K562 (cell line): ENCODE measurements around the gene PAM. TPM values are rescaled to one million over a fixed set of nuclear protein-coding genes. Genes with fewer than 3 reads are reported as not detected.

Source experiments
- ATAC-seq: fragments of 200-7000 bp; cut with Tn5 transposase; 3 replicates; pipeline ENCODE4 v1.9.1; 2020; ENCODE audit warnings: moderate library complexity
- BruUV-seq: library from RNA; stranded (reverse); fragments of 400-500 nt; replicated peaks from 2 replicates; lab custom pipeline; 2021; lab: Mats Ljungman, UMichigan
- CTCF ChIA-PET: fragments of 300-600 bp; formaldehyde crosslinking; extraction: SDS; loops from one replicate; lab custom pipeline; 2021; ENCODE audit warnings: low intra/inter-chr PET ratio; lab: Yijun Ruan, JAX
- POLR2A ChIA-PET: fragments of 300-600, 350-650 bp; sonication (Branson Sonifier 250); formaldehyde crosslinking; extraction: SDS; loops from one replicate; lab custom pipeline; 2021; ENCODE audit warnings: antibody characterized with exemption, inconsistent platforms; lab: Yijun Ruan, JAX
- DNase-seq, 4 experiments: peaks; one replicate each; pipeline versions ENCODE4 v3.0.0 to v3.0.0-alpha.2; 2011 to 2018; ENCODE audit warnings: low spot score in 3 of 4, mixed read lengths in 3 of 4; ENCODE audit errors: extremely low read depth in 1 of 4
- FAIRE-seq: peaks from 2 replicates; lab custom pipeline; 2011; peaks lifted over from hg19 to GRCh38; lab: Jason Lieb, UNC
- H2AFZ ChIP-seq: 2 replicates; pipeline ENCODE4 v1.6.0; 2011; ENCODE audit warnings: low read depth, low read length, control low read depth, inconsistent platforms
- H3K27ac ChIP-seq: fragments of 200-600 bp; 3 replicates; pipeline ENCODE4 v1.8.0; 2011; ENCODE audit warnings: low read depth, mild to moderate bottlenecking, control low read depth, inconsistent platforms, low read length, moderate library complexity, mixed read lengths; ENCODE audit errors: extremely low read depth
- H3K27me3 ChIP-seq, 2 experiments: fragments of 300-600 bp in 1 of 2; 2 replicates in 1 of 2; 3 replicates in 1 of 2; pipeline versions ENCODE4 v1.6.0 to v1.8.0; 2011; ENCODE audit warnings: inconsistent platforms in 2 of 2, low read length in 2 of 2, mild to moderate bottlenecking in 1 of 2, mixed read lengths in 1 of 2, moderate library complexity in 1 of 2; ENCODE audit not compliant: control insufficient read depth in 2 of 2, insufficient read depth in 2 of 2
- H3K36me3 ChIP-seq: fragments of 300-600 bp; 3 replicates; pipeline ENCODE4 v1.8.0; 2011; ENCODE audit warnings: mild to moderate bottlenecking, low read length, inconsistent platforms; ENCODE audit not compliant: control insufficient read depth, insufficient read depth
- H3K4me1 ChIP-seq, 2 experiments: fragments of 200-600 bp in 1 of 2; replicated peaks in 1 of 2; 2 replicates in 1 of 2; 3 replicates in 1 of 2; pipeline versions ENCODE4 v1.5.1 to v1.8.0; 2011; ENCODE audit warnings: inconsistent platforms in 2 of 2, low read length in 2 of 2, mild to moderate bottlenecking in 1 of 2, mixed read lengths in 1 of 2, moderate library complexity in 1 of 2; ENCODE audit not compliant: control insufficient read depth in 2 of 2, insufficient read depth in 2 of 2
- H3K4me2 ChIP-seq: 2 replicates; pipeline ENCODE4 v1.6.1; 2011; ENCODE audit warnings: low read length, control low read depth, inconsistent platforms, mixed read lengths; ENCODE audit not compliant: insufficient read depth
- H3K4me3 ChIP-seq: fragments of 200-600 bp; sonication (generic), shearing (Covaris generic); 2 replicates; pipeline ENCODE4 v1.5.1; 2016; ENCODE audit warnings: control low read depth, inconsistent platforms
- H3K79me2 ChIP-seq: fragments of 200-600 bp; 3 replicates; pipeline ENCODE4 v1.8.0; 2011; ENCODE audit warnings: low read length, inconsistent platforms; ENCODE audit not compliant: control insufficient read depth, insufficient read depth
- H3K9ac ChIP-seq, 2 experiments: 2 replicates each; pipeline versions ENCODE4 v1.6.0 to v1.6.1; 2011; ENCODE audit warnings: low read depth in 2 of 2, low read length in 2 of 2, control low read depth in 1 of 2, inconsistent platforms in 1 of 2, mild to moderate bottlenecking in 1 of 2, mixed read lengths in 1 of 2; ENCODE audit not compliant: insufficient read depth in 1 of 2
- H3K9me1 ChIP-seq: one replicate; pipeline ENCODE4 v1.6.0; 2011; ENCODE audit warnings: inconsistent platforms, mild to moderate bottlenecking, low read length, moderate library complexity; ENCODE audit not compliant: control insufficient read depth, insufficient read depth
- H3K9me3 ChIP-seq: replicated peaks from 2 replicates; pipeline ENCODE4 v1.5.1; 2011; ENCODE audit warnings: low read depth, low read length, inconsistent platforms; ENCODE audit not compliant: control insufficient read depth, insufficient read depth
- H4K20me1 ChIP-seq: replicated peaks from 2 replicates; pipeline ENCODE4 v1.6.1; 2011; ENCODE audit warnings: low read length, inconsistent platforms, mixed read lengths; ENCODE audit not compliant: control insufficient read depth, insufficient read depth
- CBFB ChIP-seq: sonication (generic); formaldehyde crosslinking; IDR thresholded peaks from 2 replicates; pipeline ENCODE4 v1.4.0; 2020; ENCODE audit warnings: mild to moderate bottlenecking, missing genetic modification reagents
- KLF16 ChIP-seq: IDR thresholded peaks from 2 replicates; pipeline ENCODE4 v1.6.1; 2016; ENCODE audit warnings: antibody characterized with exemption
- L3MBTL2 ChIP-seq: fragments of 450-650 bp; IDR thresholded peaks from 2 replicates; pipeline ENCODE4 v1.6.1; 2016; ENCODE audit warnings: mild to moderate bottlenecking, moderate library complexity
- MED1 ChIP-seq: sonication (generic); formaldehyde crosslinking; IDR thresholded peaks from 2 replicates; pipeline ENCODE4 v1.8.1; 2023; ENCODE audit warnings: missing genetic modification reagents, borderline replicate concordance
- MEF2A ChIP-seq: IDR thresholded peaks from 2 replicates; pipeline ENCODE4 v1.6.1; 2011; ENCODE audit warnings: low read depth, mild to moderate bottlenecking, low read length, moderate library complexity; ENCODE audit not compliant: control insufficient read depth
- RAD21 ChIP-seq, 2 experiments: fragments of 250-450 bp in 1 of 2; fragments of 450-650 bp in 1 of 2; sonication (Bioruptor Pico) in 1 of 2; formaldehyde crosslinking in 1 of 2; IDR thresholded peaks in 1 of 2; conservative IDR thresholded peaks in 1 of 2; 2 replicates each; pipeline versions ENCODE4 v1.4.0 to v1.8.0; 2020 to 2022; ENCODE audit warnings: mild to moderate bottlenecking in 2 of 2, moderate library complexity in 1 of 2
- RFX1 ChIP-seq: fragments of 450-650 bp; IDR thresholded peaks from 2 replicates; pipeline ENCODE4 v1.6.1; 2016; ENCODE audit warnings: mild to moderate bottlenecking, moderate library complexity
- USF2 ChIP-seq: sonication (generic); formaldehyde crosslinking; IDR thresholded peaks from 2 replicates; pipeline ENCODE4 v1.5.0; 2020; ENCODE audit warnings: missing genetic modification reagents
- WHSC1 ChIP-seq: IDR thresholded peaks from one replicate; pipeline ENCODE4 v1.6.1; 2012; ENCODE audit warnings: low read length, control low read depth, inconsistent platforms
- ZBTB33 ChIP-seq: sonication (generic); formaldehyde crosslinking; IDR thresholded peaks from 2 replicates; pipeline ENCODE4 v1.8.1; 2023; ENCODE audit warnings: mild to moderate bottlenecking, missing genetic modification reagents
- ZFP1 ChIP-seq: fragments of 450-650 bp; formaldehyde crosslinking; IDR thresholded peaks from 2 replicates; pipeline ENCODE4 v1.4.0; 2020; ENCODE audit warnings: mild to moderate bottlenecking, mixed read lengths
- ZNF311 ChIP-seq: fragments of 250-450 bp; sonication (Bioruptor Pico); IDR thresholded peaks from 2 replicates; pipeline ENCODE4 v1.4.0; 2020; ENCODE audit warnings: mild to moderate bottlenecking, moderate library complexity
- ZNF584 ChIP-seq: fragments of 200-800 bp; sonication (Bioruptor generic); IDR thresholded peaks from 2 replicates; pipeline ENCODE4 v1.6.1; 2016; ENCODE audit warnings: low read depth, mild to moderate bottlenecking, missing genetic modification characterization, missing compliant biosample characterization
- WGBS: fragments of 100-300 bp; shearing (Covaris generic); methylation state at CpG from one replicate; pipeline ENCODE4 v1.1.6; 2016; ENCODE audit warnings: low coverage, mixed read lengths; ENCODE audit not compliant: insufficient coverage; ENCODE audit errors: missing lambda C conversion rate; 5-methylcytosine and 5-hydroxymethylcytosine counted together
- in situ Hi-C: fragments of 300-500 bp; cut with MboI; formaldehyde crosslinking; loops from 4 replicates; pipeline ENCODE4 v1.15.0; 2018; ENCODE audit warnings: inconsistent platforms, mixed read lengths
- intact Hi-C: fragments of 100-400 bp; cut with micrococcal nuclease; formaldehyde crosslinking; loops from 2 replicates; pipeline ENCODE4 v1.14.2; 2022
- polyA plus RNA-seq, 8 experiments: library from polyadenylated mRNA; depleted of rRNA in 4 of 8; stranded (reverse) in 5 of 8; unstranded in 3 of 8; fragments of >200 nt; fragmentation: Nextera tagmentation in 2 of 8; fragmentation: Illumina TruSeq in 1 of 8; extraction: Ambion mirVana in 2 of 8; extraction: Trizol in 1 of 8; gene quantifications; 2 replicates each; pipeline versions ENCODE4 v1.2.1 to v1.2.3, GENCODE V29; 2011 to 2014; ENCODE audit warnings: inconsistent platforms in 1 of 8, missing spikeins in 1 of 8
- total RNA-seq, 7 experiments: library from RNA; depleted of rRNA in 6 of 7; stranded (reverse); fragments of >200 nt in 6 of 7; fragmentation: Illumina TruSeq in 2 of 7; extraction: Trizol in 2 of 7; gene quantifications; 2 replicates each; pipeline versions ENCODE4 v1.2.1 to v1.2.3, GENCODE V29; 2011 to 2021; ENCODE audit warnings: low replicate concordance in 1 of 7
- TF ChIP-seq, protein P1 (sequence below): sonication (generic); formaldehyde crosslinking; IDR thresholded peaks from 2 replicates; pipeline ENCODE4 v1.4.0; 2020; ENCODE audit warnings: mild to moderate bottlenecking, missing genetic modification reagents
- TF ChIP-seq, protein P2 (sequence below): IDR thresholded peaks from 2 replicates; pipeline ENCODE4 v1.6.1; 2016; ENCODE audit warnings: missing genetic modification characterization, missing compliant biosample characterization

The PAM gene
- total and polyA plus RNA-seq, 9 of the 15 experiments (the other 6 are each of a cell fraction or from before 2014, with no cell fraction given), result 0.39 to 3.1 (median 0.77) TPM

DNA sequence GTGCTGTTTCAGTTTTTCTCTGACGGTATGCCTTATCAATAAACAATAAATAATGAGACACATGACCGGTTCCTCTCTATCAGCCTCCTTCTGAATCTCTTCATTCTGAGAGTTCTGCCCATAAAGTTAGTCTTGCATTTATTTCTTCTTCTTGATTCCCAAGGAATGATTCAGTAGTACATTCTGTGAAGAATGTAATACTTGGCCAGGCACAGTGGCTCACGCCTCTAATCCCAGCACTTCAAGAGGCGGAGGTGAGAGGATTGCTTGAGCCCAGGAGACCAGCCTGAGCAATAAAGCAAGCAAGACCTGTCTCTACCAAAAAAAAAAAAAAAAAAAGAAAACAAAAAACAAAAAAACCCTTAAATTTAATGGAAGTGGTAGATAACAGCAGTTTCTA lies 53.9 kb downstream of the PAM start:
- POLR2A ChIA-PET, result no interaction called here

More for the DNA sequence above, 53.9 kb downstream of the PAM start:
- Histone ChIP-seq H2AFZ (no peak overlapping the region), H3K79me2 (no peaks in the 10 kb centered on the region), H3K27me3 (no peaks in the 10 kb centered on the region), H3K4me1 (no peaks in the 10 kb centered on the region), H3K36me3 (no peaks in the 10 kb centered on the region), H3K9me1 (no peaks in the 10 kb centered on the region), H3K27ac (no peak overlapping the region), H3K4me2 (no peak overlapping the region), H3K9me3 (no peaks in the 10 kb centered on the region), H4K20me1 (no peaks in the 10 kb centered on the region), H3K4me3 (no peak overlapping the region), H3K9ac (no peak overlapping the region)
- in situ Hi-C loops, result no loop called here
- intact Hi-C loops, result no loop called here
- DNase-seq (no peak), FAIRE-seq (no peak), ATAC-seq (no peak)
- no peak for TF ChIP-seq WHSC1
- TF ChIP-seq CBFB (CRISPR knock-in tag), result no peak
- no peak for TF ChIP-seq MEF2A
- no peak for TF ChIP-seq USF2 (CRISPR knock-in tag)
- TF ChIP-seq, protein P1, sequence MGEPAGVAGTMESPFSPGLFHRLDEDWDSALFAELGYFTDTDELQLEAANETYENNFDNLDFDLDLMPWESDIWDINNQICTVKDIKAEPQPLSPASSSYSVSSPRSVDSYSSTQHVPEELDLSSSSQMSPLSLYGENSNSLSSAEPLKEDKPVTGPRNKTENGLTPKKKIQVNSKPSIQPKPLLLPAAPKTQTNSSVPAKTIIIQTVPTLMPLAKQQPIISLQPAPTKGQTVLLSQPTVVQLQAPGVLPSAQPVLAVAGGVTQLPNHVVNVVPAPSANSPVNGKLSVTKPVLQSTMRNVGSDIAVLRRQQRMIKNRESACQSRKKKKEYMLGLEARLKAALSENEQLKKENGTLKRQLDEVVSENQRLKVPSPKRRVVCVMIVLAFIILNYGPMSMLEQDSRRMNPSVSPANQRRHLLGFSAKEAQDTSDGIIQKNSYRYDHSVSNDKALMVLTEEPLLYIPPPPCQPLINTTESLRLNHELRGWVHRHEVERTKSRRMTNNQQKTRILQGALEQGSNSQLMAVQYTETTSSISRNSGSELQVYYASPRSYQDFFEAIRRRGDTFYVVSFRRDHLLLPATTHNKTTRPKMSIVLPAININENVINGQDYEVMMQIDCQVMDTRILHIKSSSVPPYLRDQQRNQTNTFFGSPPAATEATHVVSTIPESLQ (CRISPR knock-in tag), result no peak
- no peak for TF ChIP-seq KLF16
- TF ChIP-seq, protein P2, sequence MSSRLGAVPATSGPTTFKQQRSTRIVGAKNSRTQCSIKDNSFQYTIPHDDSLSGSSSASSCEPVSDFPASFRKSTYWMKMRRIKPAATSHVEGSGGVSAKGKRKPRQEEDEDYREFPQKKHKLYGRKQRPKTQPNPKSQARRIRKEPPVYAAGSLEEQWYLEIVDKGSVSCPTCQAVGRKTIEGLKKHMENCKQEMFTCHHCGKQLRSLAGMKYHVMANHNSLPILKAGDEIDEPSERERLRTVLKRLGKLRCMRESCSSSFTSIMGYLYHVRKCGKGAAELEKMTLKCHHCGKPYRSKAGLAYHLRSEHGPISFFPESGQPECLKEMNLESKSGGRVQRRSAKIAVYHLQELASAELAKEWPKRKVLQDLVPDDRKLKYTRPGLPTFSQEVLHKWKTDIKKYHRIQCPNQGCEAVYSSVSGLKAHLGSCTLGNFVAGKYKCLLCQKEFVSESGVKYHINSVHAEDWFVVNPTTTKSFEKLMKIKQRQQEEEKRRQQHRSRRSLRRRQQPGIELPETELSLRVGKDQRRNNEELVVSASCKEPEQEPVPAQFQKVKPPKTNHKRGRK (tag), result no peak
- no peak for TF ChIP-seq ZNF311
- no peak for TF ChIP-seq RAD21 (CRISPR knock-in tag; conservative IDR thresholded peaks at IDR 0.05 in 1 of 2, IDR thresholded peaks at IDR 0.05 in 1 of 2)
- no peak for TF ChIP-seq ZFP1
- TF ChIP-seq MED1 (CRISPR knock-in tag), result no peak
- TF ChIP-seq L3MBTL2, result no peak
- no peak for TF ChIP-seq ZBTB33 (CRISPR knock-in tag)
- no peak for TF ChIP-seq RFX1
- no peak for TF ChIP-seq ZNF584 (CRISPR knock-in tag)
- 0% methylated on average over 4 of the region's 4 CpGs for WGBS
- CTCF ChIA-PET, result no interaction called here
- BruUV-seq, result no TSS peak
